GM18861 (cell line): Measurements from ENCODE around the gene FBLN1.
"Not testable (repeated sequence)": the region's sequence is repeated elsewhere in the genome, so short reads cannot be mapped to it uniquely, and the experiment has no call there.

Source experiments
- ATAC-seq: cut with Tn5 transposase; IDR thresholded peaks from one replicate; pipeline ENCODE4 v1.9.1; 2021; ENCODE audit not compliant: unreplicated experiment

Gene FBLN1

GRCh38 chr22:45526768-45527360 is 24.2 kb downstream of the FBLN1 start:
- ATAC-seq: no peak

GRCh38 chr22:45527456-45527855 is 24.8 kb downstream of the FBLN1 start:
- ATAC-seq: no peak

GRCh38 chr22:45528046-45528445 is 25.4 kb downstream of the FBLN1 start:
- no peak for ATAC-seq

GRCh38 chr22:45529105-45529504 is 26.4 kb downstream of the FBLN1 start:
- ATAC-seq: no peak

- no peak for ATAC-seq
Observed at GRCh38 chr22:45529971-45530575, 27.4 kb downstream of the FBLN1 start.

GRCh38 chr22:45531441-45532234 is 29.0 kb downstream of the FBLN1 start:
- no peak for ATAC-seq

GRCh38 chr22:45532235-45532631 is 29.6 kb downstream of the FBLN1 start:
- ATAC-seq: no peak

GRCh38 chr22:45533703-45534102 is 31.0 kb downstream of the FBLN1 start:
- ATAC-seq: no peak

GRCh38 chr22:45534339-45535192 is 31.9 kb downstream of the FBLN1 start:
- no peak for ATAC-seq

GRCh38 chr22:45535290-45535689 is 32.6 kb downstream of the FBLN1 start:
- ATAC-seq: no peak

- not testable (repeated sequence) for ATAC-seq
Observed at GRCh38 chr22:45535835-45536234, 33.2 kb downstream of the FBLN1 start.

GRCh38 chr22:45537734-45538181 is 35.1 kb downstream of the FBLN1 start:
- ATAC-seq: no peak

- no peak for ATAC-seq
Observed at GRCh38 chr22:45538281-45538680, 35.6 kb downstream of the FBLN1 start.

- ATAC-seq: no peak
Observed at GRCh38 chr22:45540122-45540521, 37.4 kb downstream of the FBLN1 start.

- ATAC-seq: no peak
Observed at GRCh38 chr22:45541382-45541979, 38.8 kb downstream of the FBLN1 start.

GRCh38 chr22:45542001-45542520 is 39.4 kb downstream of the FBLN1 start:
- ATAC-seq: no peak

GRCh38 chr22:45542736-45543135 is 40.1 kb downstream of the FBLN1 start:
- ATAC-seq: not testable (repeated sequence)

- ATAC-seq: no peak
Observed at GRCh38 chr22:45543243-45543642, 40.6 kb downstream of the FBLN1 start.

GRCh38 chr22:45544588-45545170 is 42.0 kb downstream of the FBLN1 start:
- no peak for ATAC-seq

- no peak for ATAC-seq
Observed at GRCh38 chr22:45546333-45547015, 43.8 kb downstream of the FBLN1 start.
